B cell (primary cell): ENCODE data around the gene LKAAEAR1. TPM values are rescaled to one million over a fixed set of nuclear protein-coding genes. Genes with fewer than 3 reads are reported as not detected.

Source experiments
- ATAC-seq: fragments of 200-7000 bp; cut with Tn5 transposase; one replicate; pipeline ENCODE4 v1.10.0; 2021; ENCODE audit warnings: low read depth, mild to moderate bottlenecking, moderate number of reproducible peaks, moderate library complexity
- CTCF ChIA-PET: fragments of 350-600 bp; sonication (Branson Sonifier 250); formaldehyde crosslinking; loops from one replicate; lab custom pipeline; 2021; ENCODE audit warnings: antibody characterized with exemption, inconsistent platforms; lab: Charles Lee
- POLR2A ChIA-PET: fragments of 350-600 bp; sonication (Branson Sonifier 250); formaldehyde crosslinking; loops from one replicate; lab custom pipeline; 2021; ENCODE audit warnings: antibody characterized with exemption; lab: Charles Lee
- DNase-seq: peaks from one replicate; pipeline ENCODE4 v3.0.0; 2013
- H2AFZ ChIP-seq: 2 replicates; pipeline ENCODE4 v1.6.1; 2012; ENCODE audit warnings: mild to moderate bottlenecking, low read depth, low read length; ENCODE audit not compliant: insufficient read depth, poor library complexity, severe bottlenecking
- H3K27ac ChIP-seq, 2 donors: 1 replicate in 1 of 2; 2 replicates in 1 of 2; pipeline ENCODE4 v1.5.1; 2012 to 2013; ENCODE audit warnings: low read length in 2 of 2, mild to moderate bottlenecking in 2 of 2, moderate library complexity in 1 of 2
- H3K27me3 ChIP-seq, 4 experiments: fragments of 200-600 bp in 1 of 4; sonication (generic) in 1 of 4; replicated peaks in 1 of 4; 1 replicate in 2 of 4; 2 replicates in 2 of 4; pipeline versions ENCODE4 v1.6.1 to v1.7.0; 2013 to 2016; ENCODE audit warnings: low read length in 3 of 4, mild to moderate bottlenecking in 2 of 4, mixed read lengths in 1 of 4, moderate library complexity in 1 of 4; ENCODE audit not compliant: insufficient read depth in 4 of 4, control insufficient read depth in 3 of 4; ENCODE audit errors: control extremely low read depth in 1 of 4
- H3K36me3 ChIP-seq, 2 experiments: replicated peaks in 1 of 2; 1 replicate in 1 of 2; 2 replicates in 1 of 2; pipeline versions ENCODE4 v1.6.1 to v1.7.1; 2013; ENCODE audit warnings: low read length in 1 of 2; ENCODE audit not compliant: insufficient read depth in 2 of 2, control insufficient read depth in 1 of 2; ENCODE audit errors: control extremely low read depth in 1 of 2, extremely low read depth in 1 of 2
- H3K4me1 ChIP-seq, 2 donors: fragments of 200-600 bp in 1 of 2; sonication (generic) in 1 of 2; 1 replicate in 1 of 2; 2 replicates in 1 of 2; pipeline versions ENCODE4 v1.5.1 to v1.6.1; 2013 to 2017; ENCODE audit warnings: low read length in 2 of 2; ENCODE audit not compliant: control insufficient read depth in 2 of 2, insufficient read depth in 2 of 2
- H3K4me2 ChIP-seq: replicated peaks from 2 replicates; pipeline ENCODE3; 2012; ENCODE audit warnings: mild to moderate bottlenecking, low read depth, low read length; ENCODE audit not compliant: poor library complexity, severe bottlenecking
- H3K4me3 ChIP-seq, 5 experiments: fragments of 200-600 bp in 1 of 5; sonication (generic) in 1 of 5; 1 replicate in 3 of 5; 2 replicates in 2 of 5; pipeline versions ENCODE4 v1.5.1 to v1.7.0; 2011 to 2016; ENCODE audit warnings: low read length in 4 of 5, mild to moderate bottlenecking in 4 of 5, low read depth in 2 of 5, control low read depth in 1 of 5, moderate library complexity in 1 of 5; ENCODE audit not compliant: insufficient read depth in 1 of 5; ENCODE audit errors: control extremely low read depth in 1 of 5, extremely low read depth in 1 of 5
- H3K79me2 ChIP-seq: fragments of 200-600 bp; sonication (generic); one replicate; pipeline ENCODE4 v1.6.0; 2016; ENCODE audit warnings: low read length; ENCODE audit not compliant: control insufficient read depth, insufficient read depth
- H3K9ac ChIP-seq: fragments of 200-600 bp; sonication (generic); 2 replicates; pipeline ENCODE4 v1.6.1; 2017; ENCODE audit warnings: mild to moderate bottlenecking, low read length, moderate library complexity
- H3K9me3 ChIP-seq, 3 donors: one replicate each; pipeline versions ENCODE4 v1.6.1 to v1.7.1; 2013; ENCODE audit warnings: low read length in 2 of 3; ENCODE audit not compliant: control insufficient read depth in 2 of 3, insufficient read depth in 1 of 3; ENCODE audit errors: control extremely low read depth in 1 of 3
- H4K20me1 ChIP-seq: 2 replicates; pipeline ENCODE4 v1.6.0; 2012; ENCODE audit warnings: mild to moderate bottlenecking, low read length; ENCODE audit not compliant: insufficient read depth, control insufficient read depth, poor library complexity, severe bottlenecking
- H3K27ac Mint-ChIP-seq: one replicate; pipeline ENCODE4 v1.8.0; 2021; ENCODE audit warnings: mixed read lengths
- H3K27me3 Mint-ChIP-seq: one replicate; pipeline ENCODE4 v1.8.0; 2021; ENCODE audit warnings: mixed read lengths
- H3K4me1 Mint-ChIP-seq: one replicate; pipeline ENCODE4 v1.8.0; 2021; ENCODE audit warnings: mixed read lengths
- H3K4me3 Mint-ChIP-seq: one replicate; pipeline ENCODE4 v1.8.0; 2021; ENCODE audit warnings: mixed read lengths
- H3K9me3 Mint-ChIP-seq: one replicate; pipeline ENCODE4 v1.8.0; 2022; ENCODE audit warnings: mixed read lengths; ENCODE audit not compliant: insufficient read depth
- CTCF ChIP-seq: fragments of 200-600 bp; IDR thresholded peaks from one replicate; pipeline ENCODE4 v1.8.0; 2022; ENCODE audit warnings: antibody characterized with exemption, mild to moderate bottlenecking
- EZH2 ChIP-seq: IDR thresholded peaks from 2 replicates; pipeline ENCODE4 v1.6.1; 2012; ENCODE audit warnings: borderline replicate concordance, low read depth, mild to moderate bottlenecking, moderate library complexity, low read length; ENCODE audit not compliant: insufficient read depth, poor library complexity, severe bottlenecking
- WGBS: methylation state at CpG from one replicate; pipeline ENCODE4 v1.1.5; 2013; ENCODE audit warnings: missing lambda C conversion rate; ENCODE audit not compliant: insufficient coverage; 5-methylcytosine and 5-hydroxymethylcytosine counted together
- intact Hi-C: fragments of 100-400 bp; cut with micrococcal nuclease; formaldehyde crosslinking; loops from one replicate; pipeline ENCODE4 v1.10.0; 2022
- polyA plus RNA-seq: library from polyadenylated mRNA; depleted of rRNA; stranded (reverse); fragments of >200 nt; gene quantifications from 2 replicates; pipeline ENCODE4 v1.2.3, GENCODE V29; 2012
- total RNA-seq, 2 donors: library from RNA; stranded (reverse); fragments of 120-200 nt in 1 of 2; gene quantifications; 1 replicate in 1 of 2; 2 replicates in 1 of 2; pipeline versions ENCODE4 v1.2.3 to v1.2.4, GENCODE V29; 2013 to 2022

Gene LKAAEAR1
- total and polyA plus RNA-seq, 2 donors (not counting 1 experiment from before 2014, with no cell fraction given): 1.9 TPM; not detected in 1

DNA sequence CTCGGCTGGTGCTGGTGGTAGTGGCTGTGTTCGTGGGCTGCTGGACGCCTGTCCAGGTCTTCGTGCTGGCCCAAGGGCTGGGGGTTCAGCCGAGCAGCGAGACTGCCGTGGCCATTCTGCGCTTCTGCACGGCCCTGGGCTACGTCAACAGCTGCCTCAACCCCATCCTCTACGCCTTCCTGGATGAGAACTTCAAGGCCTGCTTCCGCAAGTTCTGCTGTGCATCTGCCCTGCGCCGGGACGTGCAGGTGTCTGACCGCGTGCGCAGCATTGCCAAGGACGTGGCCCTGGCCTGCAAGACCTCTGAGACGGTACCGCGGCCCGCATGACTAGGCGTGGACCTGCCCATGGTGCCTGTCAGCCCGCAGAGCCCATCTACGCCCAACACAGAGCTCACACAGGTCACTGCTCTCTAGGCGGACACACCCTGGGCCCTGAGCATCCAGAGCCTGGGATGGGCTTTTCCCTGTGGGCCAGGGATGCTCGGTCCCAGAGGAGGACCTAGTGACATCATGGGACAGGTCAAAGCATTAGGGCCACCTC is 14.3 kb upstream of the LKAAEAR1 start:
- 98% methylated on average over 28 of the region's 28 CpGs for WGBS
- POLR2A ChIA-PET: interaction anchor here (1.2 to 2.4 kb wide), 3 partner anchors 12 to 22 kb away, joined by 3 to 24 read pairs (median 21); partner anchors contain the start of gene LKAAEAR1
- no peak overlapping the region for H3K27ac Mint-ChIP-seq

More for the DNA sequence above, 14.3 kb upstream of the LKAAEAR1 start:
- peaks cover 45% of the 10 kb centered on the region for H3K4me1 Mint-ChIP-seq
- H3K27me3 Mint-ChIP-seq: no peaks in the 10 kb centered on the region
- H3K9me3 ChIP-seq: peaks cover 0 to 4% (median 0%) of the 10 kb centered on the region in 3 donors
- H4K20me1 ChIP-seq: no peaks in the 10 kb centered on the region
- intact Hi-C loops: no loop called here
- CTCF ChIA-PET: interaction anchor here (1.5 to 5.8 kb wide), 4 partner anchors 14 to 59 kb away, joined by 5 to 76 read pairs (median 46); partner anchors contain the start of genes LKAAEAR1, OPRL1 and RGS19
- peaks cover 3% of the 10 kb centered on the region for H3K9me3 Mint-ChIP-seq
- peaks cover 26 to 46% of the 10 kb centered on the region in 2 donors for H3K4me1 ChIP-seq
- H3K4me3 ChIP-seq: no peak overlapping the region
- H2AFZ ChIP-seq: no peak overlapping the region
- TF ChIP-seq CTCF: no peak
- TF ChIP-seq EZH2: no peak
- H3K9ac ChIP-seq: no peak overlapping the region
- H3K79me2 ChIP-seq: peaks cover 5% of the 10 kb centered on the region
- ATAC-seq (no peak), DNase-seq (no peak)
- H3K4me2 ChIP-seq: no peak overlapping the region
- no peak overlapping the region for H3K4me3 Mint-ChIP-seq
- peaks cover 0 to 21% (median 5%) of the 10 kb centered on the region in 4 experiments for H3K27me3 ChIP-seq
- no peak overlapping the region for H3K27ac ChIP-seq
- peaks cover 0 to 16% of the 10 kb centered on the region in 2 experiments for H3K36me3 ChIP-seq
